Stimulated activated CD8-positive, alpha-beta memory T cell treated with anti-CD3 and anti-CD28 coated beads, Interleukin-2, amount 100 ng/mL, for 1 hour (primary cell): ENCODE measurements around the gene KIAA2012.

ENCODE experiments used
- DNase-seq, 2 donors: peaks; one replicate each; pipeline ENCODE4 v3.0.0-alpha.2; 2020; ENCODE audit warnings: low read depth in 2 of 2

Gene KIAA2012

DNA sequence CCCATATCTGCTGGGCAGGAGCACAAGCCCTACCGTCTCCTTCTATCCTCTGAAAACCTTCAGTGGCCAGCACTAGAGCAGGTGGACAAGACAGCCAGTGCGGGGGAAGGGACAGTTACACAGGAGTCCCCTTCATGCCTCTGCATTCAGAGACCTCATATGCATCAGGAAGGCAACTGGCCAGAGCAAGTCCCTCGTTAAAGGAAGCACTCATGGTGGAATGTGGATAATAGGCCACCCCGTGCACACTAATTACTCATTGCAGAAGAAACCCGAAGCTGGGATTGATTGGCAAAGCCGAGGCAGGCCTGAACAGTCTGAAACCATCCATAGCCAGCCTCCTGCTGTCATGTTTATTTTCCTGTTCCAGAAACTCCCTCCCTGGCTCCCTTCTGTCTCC lies 11.2 kb downstream of the KIAA2012 start:
- DNase-seq = no peak

DNA sequence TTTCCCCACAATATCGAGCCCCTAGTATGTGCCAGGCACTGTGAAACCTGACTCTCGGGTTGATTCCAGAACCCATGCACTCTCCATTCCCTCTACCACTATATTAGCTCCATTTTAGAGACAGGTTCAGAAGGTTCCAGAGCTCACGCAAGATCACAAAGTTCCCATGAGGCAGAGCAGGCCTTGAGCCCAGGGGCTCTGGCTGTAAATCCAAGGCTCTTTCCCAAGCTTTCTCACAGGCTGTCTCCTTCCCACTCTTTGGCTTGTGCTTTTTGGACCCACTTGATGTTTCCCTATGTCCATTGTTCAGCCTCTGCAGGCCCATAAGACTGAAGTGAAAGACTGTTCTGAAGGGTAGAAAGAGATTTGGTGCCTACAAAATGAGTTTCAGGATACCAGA lies 15.7 kb downstream of the KIAA2012 start:
- DNase-seq = no peak

DNA sequence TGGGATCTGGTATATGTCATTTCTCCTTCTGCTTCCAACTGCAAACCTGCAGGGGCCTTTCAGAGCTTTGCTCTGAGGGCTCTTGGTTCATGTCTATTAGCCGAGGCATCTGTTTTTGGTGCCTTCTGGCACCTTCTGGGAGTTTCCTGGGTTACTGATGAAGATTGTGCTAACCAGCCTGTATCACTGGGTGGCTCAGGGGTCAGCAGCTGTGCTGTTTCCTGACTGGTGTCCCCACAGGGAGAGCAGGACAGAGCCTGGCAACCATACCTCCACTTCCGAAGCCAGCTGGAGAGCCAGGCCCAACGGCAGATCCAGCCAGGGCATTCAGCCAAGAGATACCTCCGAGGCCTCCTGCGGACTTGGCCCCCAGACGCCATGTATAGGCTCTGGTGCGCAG lies 17.5 kb downstream of the KIAA2012 start:
- no peak for DNase-seq

DNA sequence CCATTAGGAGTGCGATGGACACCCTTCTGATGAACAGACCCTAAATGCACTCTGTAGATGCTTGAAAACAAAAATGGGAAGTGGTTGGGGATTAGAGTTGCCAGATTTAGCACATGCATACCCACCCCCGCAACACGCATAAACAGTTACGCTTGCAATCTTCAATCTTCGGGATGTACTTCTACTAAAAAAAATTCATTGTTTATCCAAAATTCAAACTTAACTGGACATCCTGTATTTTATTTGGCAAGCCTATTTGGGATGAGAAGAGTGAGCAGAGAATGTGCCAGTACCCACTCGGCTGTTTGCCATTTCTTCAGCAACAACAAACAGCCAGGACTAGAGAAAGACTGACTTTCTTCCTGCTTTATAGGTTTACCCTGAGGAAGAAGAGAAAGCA lies 18.4 kb downstream of the KIAA2012 start:
- no peak for DNase-seq

DNA sequence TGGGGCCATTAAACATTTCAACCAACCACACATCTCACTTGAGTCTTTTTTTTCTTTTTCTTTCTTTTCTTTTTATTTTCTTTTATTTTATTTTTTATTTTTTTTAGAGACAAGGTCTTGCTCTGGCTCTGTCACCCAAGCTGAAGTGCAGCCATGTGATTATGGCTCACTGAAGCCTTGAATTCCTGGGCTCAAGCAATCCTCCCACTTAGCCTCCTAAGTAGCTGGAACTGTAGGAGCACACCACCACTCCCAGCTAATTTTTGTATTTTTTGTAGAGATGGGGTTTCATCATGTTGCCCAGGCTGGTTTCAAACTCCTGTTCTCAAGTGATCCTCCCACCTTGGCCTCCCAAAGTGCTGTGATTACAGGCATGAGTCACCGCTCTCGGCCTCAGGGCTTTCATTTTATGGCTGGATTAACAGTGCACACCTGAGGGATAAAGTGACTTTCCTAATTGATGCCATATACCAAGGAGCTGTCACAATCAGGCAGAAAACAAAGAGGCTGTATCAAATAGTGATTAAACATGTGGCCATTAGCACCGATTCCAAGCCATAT lies 21.5 kb downstream of the KIAA2012 start:
- no peak for DNase-seq

DNA sequence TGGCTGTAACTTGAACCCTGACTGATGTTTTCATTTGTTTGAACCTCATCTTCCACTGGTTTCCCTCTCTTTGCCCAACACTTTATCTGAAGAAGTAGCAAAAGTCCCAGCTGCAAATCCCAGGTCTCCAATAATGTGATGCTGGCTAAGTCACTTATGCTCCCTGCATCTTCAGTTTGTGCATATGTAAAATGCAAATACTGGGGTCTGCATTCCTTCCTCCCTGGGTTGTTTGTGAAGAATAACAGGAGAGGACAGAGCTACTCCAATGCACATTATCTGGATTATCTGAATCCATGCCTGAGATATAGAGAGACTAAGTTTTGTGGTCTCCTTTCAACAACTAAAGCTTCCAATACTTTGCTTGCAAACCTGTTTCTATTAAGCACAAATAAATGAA lies 22.2 kb downstream of the KIAA2012 start:
- no peak for DNase-seq

DNA sequence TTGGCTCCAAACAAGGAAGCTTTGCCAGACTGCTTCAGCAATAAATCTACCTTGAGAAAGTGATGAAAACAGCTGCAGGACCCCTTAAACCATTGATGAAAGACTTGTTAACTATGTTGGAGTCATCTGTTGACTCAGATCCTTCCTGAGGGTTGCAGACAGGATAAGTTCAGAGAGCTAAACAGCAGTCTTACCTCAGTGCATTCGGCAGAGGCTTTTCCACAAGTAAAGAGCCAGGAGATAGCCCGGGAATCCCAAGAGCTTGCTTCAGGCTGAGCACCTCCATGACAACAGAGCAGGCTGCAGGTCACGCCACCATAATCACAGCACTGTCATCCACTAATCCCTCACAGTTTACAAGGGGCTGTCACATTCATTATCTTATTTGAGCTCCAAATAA lies 23.7 kb downstream of the KIAA2012 start:
- DNase-seq = no peak

DNA sequence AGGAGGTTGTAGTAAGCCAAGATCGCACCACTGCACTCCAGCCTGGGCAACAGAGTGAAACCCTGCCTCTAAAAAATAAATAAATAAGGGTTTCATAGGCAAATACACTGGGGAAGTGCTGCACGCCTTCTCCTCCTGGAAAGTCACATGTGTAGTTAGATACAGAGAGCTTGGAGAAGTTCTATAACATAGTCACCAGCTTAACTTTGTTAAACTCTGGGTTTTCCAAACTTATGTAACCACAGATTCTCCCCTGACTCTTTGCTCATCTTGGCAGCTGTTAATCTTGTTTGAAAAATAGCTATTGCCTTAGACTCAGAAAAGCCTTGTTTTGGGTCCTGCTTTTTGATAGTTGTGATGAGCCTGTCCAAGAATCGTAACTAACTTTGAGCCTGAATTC lies 25.2 kb downstream of the KIAA2012 start:
- no peak for DNase-seq

DNA sequence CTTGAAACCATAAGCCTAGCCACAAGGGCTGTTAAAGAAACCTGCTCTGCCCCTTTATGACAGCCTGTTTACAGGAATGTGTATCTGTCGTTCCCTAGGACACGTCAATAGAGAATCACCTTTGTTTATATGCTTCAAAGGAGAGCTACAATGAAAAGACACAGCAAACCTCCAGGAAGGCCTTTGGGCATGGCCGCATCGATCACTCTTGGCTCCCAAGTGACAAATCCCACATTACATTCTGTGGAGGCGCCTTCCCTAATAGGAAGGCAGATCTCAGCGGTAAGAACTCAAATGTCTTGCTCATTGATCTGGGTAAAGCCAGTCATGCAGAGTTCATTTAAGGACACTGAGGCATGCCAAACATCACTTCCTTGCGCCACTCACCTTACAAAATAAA lies 26.5 kb downstream of the KIAA2012 start:
- no peak for DNase-seq

DNA sequence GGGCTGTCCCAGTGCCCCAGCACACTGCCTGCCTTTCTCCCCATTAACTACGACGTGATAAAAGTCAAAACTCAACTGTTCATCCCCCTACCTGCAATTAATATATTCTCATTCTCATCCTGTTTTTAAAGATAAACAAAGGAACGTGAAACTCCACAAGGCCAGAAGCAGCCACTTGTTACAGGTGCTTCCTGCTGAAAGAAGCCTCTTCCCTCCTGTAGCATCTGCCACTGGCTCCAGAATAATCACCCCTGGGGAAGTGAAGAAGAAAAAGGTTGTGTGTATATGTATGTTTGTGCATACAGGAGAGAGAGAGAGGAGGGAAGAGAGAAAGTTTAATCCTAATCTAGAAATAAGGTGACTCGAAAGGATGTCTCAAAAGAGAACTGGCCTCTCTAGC lies 27.1 kb downstream of the KIAA2012 start:
- no peak for DNase-seq

DNA sequence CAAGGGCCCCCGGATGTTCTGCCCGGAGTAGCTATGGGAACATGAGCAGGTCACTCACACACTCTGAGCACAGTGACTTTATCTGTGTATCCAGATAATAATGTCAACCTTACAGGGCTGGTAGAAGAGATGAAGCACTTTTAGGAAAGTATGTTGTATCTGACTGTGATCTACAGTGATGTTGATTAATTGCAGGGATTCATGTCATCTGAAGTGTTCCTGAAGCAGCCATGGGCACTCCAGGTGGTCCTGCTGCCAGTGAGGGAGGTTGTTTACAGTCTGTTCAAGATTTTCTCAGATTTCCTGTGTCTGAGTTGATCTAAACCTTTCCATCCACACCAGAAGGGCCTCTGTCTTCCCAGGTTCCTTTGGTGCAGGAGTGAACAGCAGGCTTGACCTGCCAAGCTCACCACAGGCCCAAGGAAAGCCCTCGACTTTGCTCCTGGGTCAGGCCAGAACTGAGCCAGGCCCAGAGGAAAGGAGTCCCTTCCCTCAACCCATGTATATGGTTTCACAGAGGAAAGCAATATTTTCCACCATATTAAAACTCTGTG lies 28.0 kb downstream of the KIAA2012 start:
- no peak for DNase-seq

DNA sequence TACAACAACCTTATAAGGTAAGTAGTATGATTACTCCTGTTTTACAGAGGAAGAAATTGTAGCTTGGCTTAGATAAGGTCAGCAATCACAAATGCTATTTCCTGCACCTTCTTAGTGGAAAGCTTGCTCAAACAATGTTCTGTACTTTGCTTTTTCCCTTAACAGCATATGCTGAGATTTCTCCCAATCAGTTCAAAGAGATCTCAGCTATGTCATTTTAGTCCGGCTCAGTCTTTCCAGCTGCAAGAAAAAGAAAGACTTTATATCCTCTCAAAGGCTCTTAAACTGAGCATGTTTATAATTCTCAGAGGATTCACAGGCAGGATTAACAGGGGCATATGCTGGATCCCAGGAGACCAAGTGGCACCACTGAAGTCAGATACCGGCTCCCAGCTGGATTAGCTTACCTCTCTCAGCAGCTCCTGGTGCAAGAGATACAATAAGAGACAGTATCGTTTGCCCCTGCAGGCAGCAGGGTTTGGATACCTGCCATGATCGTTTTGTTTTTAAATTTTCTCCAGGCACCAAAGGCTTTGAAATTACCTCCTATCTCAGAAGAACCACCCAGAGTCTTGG lies 29.5 kb downstream of the KIAA2012 start:
- no peak for DNase-seq

DNA sequence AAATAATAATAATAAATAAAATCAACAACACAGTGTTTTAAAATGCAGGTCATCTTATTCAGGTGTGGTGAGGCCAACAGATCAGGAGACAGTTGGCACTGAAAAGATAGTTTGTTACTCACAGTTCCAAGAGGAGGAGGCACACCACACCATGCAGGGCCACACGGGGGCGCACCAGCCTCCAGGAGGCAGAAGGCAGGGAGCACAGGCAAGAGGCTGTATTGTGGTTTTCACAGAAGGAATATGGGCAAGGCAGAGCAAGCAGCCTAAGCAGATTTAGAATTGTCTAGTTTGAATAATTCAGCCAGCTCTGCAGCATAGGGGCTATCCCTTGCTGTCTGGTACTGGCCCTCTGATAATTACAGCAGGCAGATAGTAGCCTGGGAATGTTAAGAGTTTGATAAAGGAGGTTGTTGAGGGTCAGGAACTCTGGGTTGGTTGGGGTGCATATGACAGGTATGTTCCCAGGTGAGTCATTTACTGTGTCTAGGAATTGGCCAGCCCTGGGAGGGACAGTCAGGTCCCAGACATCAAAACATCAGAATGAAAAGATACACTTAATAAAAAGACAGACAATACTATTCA lies 31.3 kb downstream of the KIAA2012 start:
- DNase-seq = no peak

DNA sequence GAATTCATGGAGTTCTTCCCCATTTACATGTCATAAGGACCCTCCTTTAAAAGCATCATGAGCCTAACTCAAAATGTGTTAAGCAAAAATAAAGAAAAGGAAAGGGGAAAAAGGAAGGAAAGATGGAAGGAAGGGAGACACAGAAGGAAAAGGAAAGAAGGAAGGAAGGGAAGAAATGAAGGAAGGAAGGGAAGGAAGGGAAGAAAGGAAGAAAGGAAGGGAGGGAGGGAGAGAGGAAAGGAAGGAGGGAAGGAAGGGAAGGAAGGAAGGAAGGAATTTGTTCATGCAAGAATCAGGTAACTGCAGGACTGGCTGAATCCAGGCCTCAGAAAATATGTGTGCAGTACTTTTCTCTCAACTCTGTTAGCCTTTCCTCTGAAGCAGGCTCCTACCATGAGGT lies 32.0 kb downstream of the KIAA2012 start:
- no peak for DNase-seq

DNA sequence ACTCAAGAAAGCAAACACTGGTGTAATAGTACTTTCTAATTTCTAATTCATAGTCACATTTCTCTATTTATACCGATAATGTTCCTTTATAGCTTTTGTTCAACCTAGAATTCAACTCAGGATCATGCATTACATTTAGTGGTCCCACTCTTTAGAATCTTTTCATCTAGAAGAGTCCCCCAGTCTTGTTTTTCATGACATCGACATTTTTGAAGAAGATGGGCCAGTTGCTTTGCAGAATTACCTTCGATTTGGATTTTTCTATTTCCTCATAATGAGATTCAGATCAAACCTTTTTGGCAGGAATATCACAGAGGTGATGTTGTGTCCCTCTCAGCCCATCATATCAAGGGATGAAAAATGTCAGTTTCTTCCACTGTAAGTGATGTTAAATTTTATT lies 35.3 kb downstream of the KIAA2012 start:
- DNase-seq = no peak

DNA sequence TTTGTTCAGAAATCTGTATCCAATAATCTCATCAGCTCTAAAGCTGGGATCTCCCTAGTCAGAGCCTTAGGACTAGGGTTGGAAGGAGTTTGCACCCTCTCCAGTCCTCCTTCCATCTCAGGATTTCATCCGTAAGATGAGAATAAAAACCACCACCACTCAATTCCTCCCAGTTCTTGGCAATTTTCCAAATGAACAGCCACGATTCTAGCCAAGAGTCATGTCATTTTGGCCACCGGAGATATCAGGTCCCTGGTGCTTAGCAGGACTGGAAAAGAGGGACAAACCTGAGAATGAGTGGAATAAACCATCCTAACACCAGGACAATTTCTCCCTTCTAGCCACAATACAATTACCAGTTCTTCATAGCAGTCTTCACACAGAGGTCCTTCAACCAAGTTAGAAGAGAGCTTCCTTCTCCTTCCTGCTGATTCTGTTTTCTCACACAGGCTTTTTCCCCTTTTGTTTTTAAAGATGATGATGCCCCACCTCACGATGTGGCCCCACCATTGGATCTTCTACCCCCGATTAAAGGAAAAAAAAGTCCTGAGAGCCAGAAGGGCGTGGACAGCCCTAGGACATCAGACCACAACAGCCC lies 36.2 kb downstream of the KIAA2012 start:
- no peak for DNase-seq

DNA sequence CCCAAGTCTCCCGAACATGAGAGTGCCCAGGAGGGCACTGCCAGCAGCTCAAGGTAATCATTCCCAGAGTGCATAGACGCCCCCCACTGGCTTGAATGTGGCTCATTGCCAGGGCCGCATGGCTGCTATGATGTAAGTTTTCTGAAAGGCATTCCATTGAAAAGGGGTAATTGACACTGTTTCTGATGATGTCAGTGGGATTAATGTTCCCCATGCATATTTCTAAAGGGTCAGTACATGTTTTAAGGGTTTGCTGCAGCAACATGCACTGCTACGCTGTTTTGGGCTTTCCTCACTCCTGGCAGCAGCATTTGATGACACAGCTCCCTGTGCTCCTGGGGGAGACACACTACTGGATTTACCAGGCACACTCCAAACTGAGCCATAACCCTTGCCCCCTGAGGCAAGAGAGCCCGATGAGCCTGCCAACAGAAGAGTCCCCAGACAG lies 36.7 kb downstream of the KIAA2012 start:
- no peak for DNase-seq

DNA sequence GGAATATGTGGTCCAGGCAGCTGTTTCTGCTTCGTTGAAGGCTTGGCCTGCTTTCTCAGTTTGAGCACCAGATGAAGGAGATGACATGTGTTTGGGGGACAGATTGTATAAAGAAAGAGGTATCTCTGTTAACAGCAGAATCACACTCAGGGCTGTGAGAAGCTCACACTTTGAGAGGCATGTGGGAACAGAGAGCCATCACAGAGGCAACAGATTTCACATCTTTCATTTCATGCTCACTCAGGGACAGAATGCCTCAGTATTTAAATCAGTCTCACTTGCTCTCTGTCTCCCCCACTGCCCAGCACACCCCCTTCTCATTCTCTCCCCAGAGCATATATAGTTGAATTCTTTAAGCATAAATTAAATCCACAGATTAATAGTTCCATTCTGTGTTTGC lies 37.4 kb downstream of the KIAA2012 start:
- DNase-seq = no peak

DNA sequence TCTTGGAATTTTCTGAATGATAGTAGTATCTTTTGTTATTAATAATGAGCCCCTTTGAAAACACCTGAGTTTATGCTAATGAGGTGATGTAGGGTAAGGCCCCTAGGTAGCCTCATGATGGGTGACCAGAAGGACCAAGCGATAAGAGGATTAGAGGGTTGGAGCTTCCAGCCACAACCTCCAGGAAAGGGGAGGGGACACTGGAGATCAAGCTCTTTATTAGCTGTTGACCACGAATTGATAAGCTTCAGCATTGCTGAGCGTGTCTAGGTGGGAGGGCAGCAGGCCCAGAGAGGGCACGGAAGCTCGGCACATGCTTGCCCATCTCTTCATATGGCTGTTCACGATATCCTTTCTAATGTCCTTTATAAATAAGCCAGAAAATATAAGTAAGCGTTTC lies 39.0 kb downstream of the KIAA2012 start:
- no peak for DNase-seq

DNA sequence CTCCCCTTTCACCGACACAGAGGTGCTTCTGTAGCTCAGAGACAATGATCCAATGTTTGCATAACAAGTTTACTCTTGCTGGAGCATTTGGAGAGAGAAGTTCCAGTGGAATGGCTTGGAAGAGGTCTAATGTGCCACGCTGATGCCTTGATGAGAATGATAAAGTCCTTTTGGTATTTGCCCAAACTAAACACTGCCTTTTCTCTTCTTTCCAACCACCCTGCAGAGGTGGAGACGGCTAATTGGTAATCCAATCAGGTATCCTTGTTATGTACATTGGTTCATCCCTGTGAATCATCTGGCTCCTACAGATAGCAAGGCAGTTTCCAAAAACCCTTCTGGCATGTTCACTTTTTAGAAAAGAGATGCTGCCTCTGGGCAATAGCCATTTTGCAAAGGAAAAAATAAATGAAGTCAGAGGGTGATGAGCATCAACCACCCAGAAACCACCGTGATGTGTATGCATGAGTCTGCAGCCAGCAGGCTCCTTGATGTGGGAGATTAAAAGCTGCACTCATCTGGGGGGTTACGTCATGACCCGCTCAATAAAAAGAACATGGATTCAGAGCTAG lies 40.6 kb downstream of the KIAA2012 start:
- no peak for DNase-seq

DNA sequence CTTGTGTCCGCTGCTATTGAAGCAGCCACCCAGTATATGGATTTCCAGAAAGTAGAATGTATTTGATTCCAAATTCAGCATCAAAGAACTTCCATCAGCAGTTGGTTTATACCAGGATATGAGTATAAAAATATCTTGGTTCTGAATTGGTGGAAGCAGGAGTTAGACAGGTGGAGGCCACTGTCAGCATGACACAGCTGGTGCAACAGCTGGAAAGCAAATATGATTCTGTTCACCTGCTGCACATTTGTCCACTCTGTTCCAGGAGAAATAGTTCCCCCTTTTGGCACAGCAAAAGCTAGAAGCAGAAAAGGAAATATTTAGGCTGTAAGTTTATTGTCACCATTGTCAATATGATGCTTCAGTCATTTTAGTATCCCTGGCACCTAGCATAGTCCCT lies 41.2 kb downstream of the KIAA2012 start:
- no peak for DNase-seq

DNA sequence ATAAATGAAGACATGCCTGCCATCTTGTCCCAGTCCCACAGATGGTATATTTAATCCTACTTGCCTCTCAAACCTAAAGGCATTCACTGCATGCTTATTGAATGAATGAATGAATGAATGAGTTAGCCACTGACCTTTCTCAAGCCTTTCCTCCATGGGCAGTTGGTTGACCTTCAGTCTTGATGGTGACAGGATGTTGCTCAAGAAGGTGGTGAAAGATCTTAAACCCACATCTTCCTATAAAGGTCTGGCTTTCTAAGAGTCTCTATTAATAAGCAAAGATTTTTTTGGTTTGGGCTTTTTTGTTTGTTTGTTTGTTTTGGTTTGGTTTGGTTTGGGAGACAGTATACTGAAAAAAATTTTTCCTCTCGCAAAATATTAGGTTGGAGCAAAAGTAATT lies 41.7 kb downstream of the KIAA2012 start:
- DNase-seq = no peak

DNA sequence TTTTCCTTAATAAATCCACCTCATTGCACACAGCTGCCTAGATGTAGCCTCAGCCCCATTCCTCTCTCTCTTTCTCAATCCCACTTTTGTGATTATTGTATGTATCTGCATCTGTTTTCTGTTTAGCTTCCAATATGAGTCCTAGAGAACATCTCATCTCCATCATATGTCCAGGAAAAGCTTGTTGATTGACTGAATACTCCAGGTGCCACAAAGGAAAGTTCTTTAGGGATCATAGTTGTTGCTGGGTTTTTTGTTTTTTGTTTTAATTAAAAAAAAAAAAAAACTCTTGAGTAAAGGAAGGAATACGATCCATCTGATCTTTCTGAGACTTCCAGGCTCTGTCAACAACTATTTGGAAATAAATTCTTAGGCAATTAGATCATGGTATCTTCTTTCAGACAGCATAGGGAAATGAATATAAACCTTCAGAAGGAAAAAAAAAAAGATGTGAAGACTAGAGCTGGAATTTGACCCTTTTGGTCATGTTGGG lies 42.5 kb downstream of the KIAA2012 start:
- DNase-seq = no peak
